Activated CD8-positive, alpha-beta T cell treated with anti-CD3 and anti-CD28 coated beads for 36 hours (primary cell): ENCODE results near the gene MRPL17. TPM values are rescaled to one million over a fixed set of nuclear protein-coding genes. Genes with fewer than 3 reads are reported as not detected.

ENCODE experiments used
- total RNA-seq, 2 experiments: library from RNA; stranded (reverse); gene quantifications; one replicate each; pipeline ENCODE4 v1.2.3, GENCODE V29; 2021

Gene MRPL17
- total RNA-seq, 2 experiments from 2014 or later = 140 to 144 TPM

Other genes starting within 250 kb of the MRPL17 start
- not detected for gene HPX, start 242.4 kb downstream of the MRPL17 start, total RNA-seq
- 1 to 10 TPM; 4.4 to 5.5 TPM for gene TRIM3, start 209.4 kb downstream of the MRPL17 start, total RNA-seq
- gene ARFIP2, start 202.0 kb downstream of the MRPL17 start, total RNA-seq = 10 to 100 TPM; 36.9 to 38.3 TPM
- 10 to 100 TPM; 40.6 to 43.0 TPM for gene TIMM10B, start 201.8 kb downstream of the MRPL17 start, total RNA-seq
- 10 to 100 TPM; 27.5 to 28.2 TPM for gene DNHD1, start 186.1 kb downstream of the MRPL17 start, total RNA-seq
- gene RRP8, start 79.7 kb downstream of the MRPL17 start, total RNA-seq = 10 to 100 TPM; 39.6 to 43.1 TPM
- 10 to 100 TPM; 70.6 to 71.7 TPM for gene ILK, start 79.6 kb downstream of the MRPL17 start, total RNA-seq
- 100 to 1,000 TPM; 151 to 160 TPM for gene TAF10, start 71.1 kb downstream of the MRPL17 start, total RNA-seq
- gene TPP1, start 63.9 kb downstream of the MRPL17 start, total RNA-seq = 10 to 100 TPM; 28.1 to 31.4 TPM
- 1 to 10 TPM; 1.6 TPM for gene DCHS1, start 27.5 kb downstream of the MRPL17 start, total RNA-seq
- under 1 TPM; 0.29 to 0.45 TPM for gene OR2AG2, start 88.6 kb upstream of the MRPL17 start, total RNA-seq
- gene OR2AG1, start 99.7 kb upstream of the MRPL17 start, total RNA-seq = not detected
- under 1 TPM; 0.16 to 0.38 TPM for gene OR6A2, start 116.3 kb upstream of the MRPL17 start, total RNA-seq
- not detected for gene OR10A5, start 162.3 kb upstream of the MRPL17 start, total RNA-seq
- gene OR10A2, start 179.7 kb upstream of the MRPL17 start, total RNA-seq = not detected
- not detected for gene OR10A4, start 193.3 kb upstream of the MRPL17 start, total RNA-seq
- gene OR2D2, start 209.2 kb upstream of the MRPL17 start, total RNA-seq = not detected
- not detected for gene OR2D3, start 237.7 kb upstream of the MRPL17 start, total RNA-seq
- gene ZNF215, start 243.1 kb upstream of the MRPL17 start, total RNA-seq = 1 to 10 TPM; 2.2 to 2.5 TPM